HG02678 (cell line): ENCODE results near the gene TBC1D32.
A peak's percentile ranks its signal among the peaks of the same experiment; 100 is the strongest.
"Not testable (repeated sequence)": the region's sequence is repeated elsewhere in the genome, so short reads cannot be mapped to it uniquely, and the experiment has no call there.

Source experiments
- ATAC-seq: cut with Tn5 transposase; IDR thresholded peaks from one replicate; pipeline ENCODE4 v1.9.1; 2021; ENCODE audit warnings: mild to moderate bottlenecking, moderate library complexity; ENCODE audit not compliant: unreplicated experiment

Gene TBC1D32

DNA sequence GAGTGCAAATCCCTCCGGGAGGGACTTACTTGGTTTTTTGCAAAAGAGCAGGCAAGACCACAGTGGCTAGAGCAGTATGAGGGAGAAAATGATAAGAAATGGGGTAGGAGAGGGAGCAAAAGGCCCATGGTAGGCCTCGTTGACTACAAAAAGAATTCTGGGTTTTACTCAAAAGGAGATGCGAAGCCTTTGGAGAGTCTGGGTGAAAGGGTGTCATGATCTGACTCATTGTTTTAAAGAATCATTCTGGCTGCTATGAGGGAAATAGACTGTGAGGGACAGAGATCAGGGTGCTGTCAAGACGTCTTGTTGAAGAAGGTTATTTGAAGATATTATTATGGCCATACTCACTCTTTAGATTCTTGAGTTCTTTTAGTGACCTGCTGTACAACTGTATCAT is 13.0 kb downstream of the TBC1D32 start:
- ATAC-seq: no peak

DNA sequence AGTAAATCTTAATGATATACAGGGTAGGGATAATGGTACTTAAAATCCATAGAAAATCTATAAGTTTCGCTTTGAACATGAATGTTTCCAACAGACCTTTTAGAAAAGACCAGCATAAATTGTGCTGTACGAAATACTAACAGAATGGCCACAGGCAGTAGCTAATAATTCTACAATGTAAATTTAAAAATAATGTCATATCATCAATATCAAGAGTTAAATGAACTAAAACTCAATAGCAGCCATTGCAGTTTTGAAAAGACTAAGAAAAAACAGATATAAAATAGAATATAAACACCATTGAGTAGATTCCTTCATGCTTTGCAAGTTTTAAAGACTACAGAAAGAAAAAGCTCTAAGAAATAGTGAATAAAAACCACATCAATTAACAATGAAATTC is 14.7 kb downstream of the TBC1D32 start:
- no peak for ATAC-seq

GRCh38 chr6:121319112-121319553 is 15.1 kb downstream of the TBC1D32 start:
- peak; percentile 46 for ATAC-seq

GRCh38 chr6:121314381-121315112 is 19.7 kb downstream of the TBC1D32 start:
- no peak for ATAC-seq

DNA sequence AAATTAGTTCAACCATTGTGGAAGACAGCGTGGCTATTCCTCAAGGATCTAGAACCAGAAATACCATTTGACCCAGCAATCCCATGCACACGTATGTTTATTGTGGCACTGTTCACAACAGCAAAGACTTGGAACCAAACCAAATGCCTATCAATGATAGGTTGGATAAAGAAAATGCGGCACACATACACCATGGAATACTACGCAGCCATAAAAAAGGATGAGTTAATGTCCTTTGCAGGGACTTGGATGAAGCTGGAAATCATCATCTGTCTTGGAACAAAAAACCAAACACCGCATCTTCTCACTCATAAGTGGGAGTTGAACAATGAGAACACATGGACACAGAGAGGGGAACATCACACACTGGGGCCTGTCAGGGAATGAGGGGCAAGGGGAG is 22.5 kb downstream of the TBC1D32 start:
- ATAC-seq: not testable (repeated sequence)

GRCh38 chr6:121310495-121310894 is 23.8 kb downstream of the TBC1D32 start:
- no peak for ATAC-seq

DNA sequence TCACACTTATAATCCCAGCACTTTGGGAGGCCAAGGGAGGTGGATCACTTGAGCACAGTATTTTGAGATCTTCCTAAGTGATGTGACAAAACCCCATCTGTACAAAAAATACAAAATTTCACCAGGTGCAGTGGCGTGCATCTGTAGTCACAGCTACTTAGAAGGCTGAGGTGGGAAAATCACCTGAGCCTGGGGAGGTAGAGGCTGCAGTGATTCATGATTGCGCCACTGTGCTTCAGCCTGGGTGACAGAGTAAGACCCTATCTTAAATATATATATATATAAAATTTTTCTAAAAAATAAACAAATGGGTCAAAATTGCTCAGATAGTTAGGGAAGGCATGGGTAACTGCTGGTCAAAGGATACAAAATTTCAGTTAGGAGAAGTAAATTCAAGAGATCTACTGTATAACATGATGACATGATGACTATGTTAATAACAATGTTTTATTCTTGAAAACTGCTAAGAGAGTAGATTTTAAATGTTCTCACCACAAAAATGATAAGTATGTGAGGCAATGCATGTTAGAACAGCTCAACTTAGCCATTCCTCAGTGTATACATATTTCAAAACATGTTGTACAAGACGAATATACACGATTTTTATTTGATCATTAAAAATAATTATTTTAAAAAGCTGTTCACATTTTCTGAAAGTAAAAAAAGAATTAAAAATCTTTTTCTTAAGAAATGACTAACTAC is 24.4 kb downstream of the TBC1D32 start:
- no peak for ATAC-seq

DNA sequence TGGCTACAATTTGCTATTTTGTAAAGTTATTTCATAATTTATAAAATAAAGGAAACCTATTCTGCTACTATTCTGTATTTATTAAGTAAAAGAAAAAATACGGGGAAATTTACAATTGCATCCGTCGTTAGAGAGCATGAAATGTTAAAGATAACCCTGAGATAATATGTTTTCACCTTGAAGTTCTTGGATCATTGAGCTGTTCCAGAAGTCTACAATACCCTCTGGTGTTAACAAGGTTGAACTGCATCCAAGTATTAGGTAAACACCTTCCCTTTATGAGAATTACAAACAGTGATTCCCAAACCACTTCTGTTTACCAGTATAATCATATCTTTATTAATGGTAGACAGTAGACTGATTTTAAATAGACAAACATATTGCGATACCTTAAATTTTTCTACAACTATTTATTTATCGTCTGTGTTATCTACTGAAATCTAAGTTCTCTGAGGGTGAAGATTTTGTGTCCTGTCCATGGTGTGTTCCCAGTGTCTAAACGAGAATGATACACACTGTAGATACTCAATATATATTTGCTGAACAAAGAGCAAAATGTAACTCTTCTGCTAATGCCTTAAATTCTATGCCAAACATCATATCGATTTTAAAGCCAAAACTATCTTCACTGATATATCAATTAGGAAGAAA is 28.2 kb downstream of the TBC1D32 start:
- ATAC-seq: peak; percentile 84

DNA sequence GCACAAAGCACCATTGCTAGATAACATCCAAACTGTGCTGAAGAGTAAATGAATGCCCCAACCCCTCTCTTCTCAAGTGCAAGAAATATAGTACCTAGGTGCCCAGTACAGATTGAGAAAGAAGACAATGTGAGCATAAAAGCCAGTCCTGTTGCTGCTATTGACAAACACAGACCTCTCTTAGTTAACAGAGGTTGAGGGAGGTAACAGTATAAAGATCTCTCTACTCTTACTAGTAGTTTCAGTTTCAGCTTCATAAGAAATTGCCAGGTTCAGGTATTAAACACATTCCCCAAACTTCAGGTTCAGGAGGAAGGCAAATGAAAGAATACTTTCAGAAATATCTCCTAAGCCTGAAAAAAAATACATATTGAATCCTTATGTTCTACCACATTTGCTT is 31.4 kb downstream of the TBC1D32 start:
- peak; percentile 54 for ATAC-seq

DNA sequence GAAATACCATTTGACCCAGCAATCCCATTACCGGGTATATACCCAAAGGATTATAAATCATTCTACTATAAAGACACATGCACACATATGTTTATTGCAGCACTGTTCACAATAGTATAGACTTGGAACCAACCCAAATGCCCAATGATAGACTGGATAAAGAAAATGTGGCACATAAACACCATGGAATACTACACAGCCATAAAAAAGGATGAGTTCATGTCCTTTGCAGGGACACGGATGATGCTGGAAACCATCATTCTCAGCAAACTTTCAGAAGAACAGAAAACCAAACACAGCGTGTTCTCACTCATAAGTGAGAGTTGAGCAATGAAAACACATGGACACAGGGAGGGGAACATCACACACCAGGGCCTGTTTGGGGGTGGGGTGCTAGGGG is 33.1 kb downstream of the TBC1D32 start:
- not testable (repeated sequence) for ATAC-seq

- no peak for ATAC-seq
Observed at GRCh38 chr6:121297694-121298093, 36.6 kb downstream of the TBC1D32 start.

GRCh38 chr6:121285041-121285440 is 49.2 kb downstream of the TBC1D32 start:
- no peak for ATAC-seq

GRCh38 chr6:121274666-121275295 is 59.5 kb downstream of the TBC1D32 start:
- ATAC-seq: no peak

DNA sequence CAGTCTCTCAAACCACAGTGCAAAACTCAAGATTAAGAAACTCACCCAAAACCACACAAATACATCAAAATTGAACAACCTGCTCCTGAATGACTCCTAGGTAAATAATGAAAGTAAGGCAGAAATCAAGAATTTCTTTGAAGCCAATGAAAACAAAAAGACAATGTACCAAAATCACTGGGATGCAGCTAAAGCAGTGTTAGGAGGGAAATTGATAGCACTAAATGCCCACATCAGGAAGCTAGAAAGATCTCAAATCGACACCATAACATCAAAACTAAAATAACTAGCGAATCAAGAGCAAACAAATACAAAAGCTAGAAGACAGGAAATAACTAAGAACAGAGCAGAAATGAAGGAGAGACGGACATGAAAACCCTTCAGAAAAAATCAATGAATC is 70.5 kb downstream of the TBC1D32 start:
- no peak for ATAC-seq

DNA sequence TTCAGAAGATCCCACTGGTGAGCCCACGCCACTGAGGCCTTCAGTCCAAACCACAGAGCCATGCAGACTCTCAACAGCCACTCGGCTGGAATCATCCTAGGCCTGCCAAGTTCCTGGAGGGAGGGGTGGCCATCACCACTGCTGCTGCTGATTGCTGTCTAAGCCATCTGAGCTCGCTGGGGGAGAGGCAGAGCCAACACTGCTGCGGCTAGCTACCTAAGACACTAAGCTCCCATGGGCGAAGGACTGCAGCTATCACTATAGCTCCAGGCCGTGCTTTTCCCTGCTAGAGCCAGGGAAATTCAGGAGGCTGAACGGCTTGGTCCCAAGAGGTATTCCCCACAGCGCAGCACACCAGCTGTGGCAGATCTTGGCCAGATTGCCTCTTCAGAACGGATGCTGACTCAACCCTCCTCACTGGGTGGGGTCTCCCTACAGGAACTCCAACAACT is 73.6 kb downstream of the TBC1D32 start:
- no peak for ATAC-seq

DNA sequence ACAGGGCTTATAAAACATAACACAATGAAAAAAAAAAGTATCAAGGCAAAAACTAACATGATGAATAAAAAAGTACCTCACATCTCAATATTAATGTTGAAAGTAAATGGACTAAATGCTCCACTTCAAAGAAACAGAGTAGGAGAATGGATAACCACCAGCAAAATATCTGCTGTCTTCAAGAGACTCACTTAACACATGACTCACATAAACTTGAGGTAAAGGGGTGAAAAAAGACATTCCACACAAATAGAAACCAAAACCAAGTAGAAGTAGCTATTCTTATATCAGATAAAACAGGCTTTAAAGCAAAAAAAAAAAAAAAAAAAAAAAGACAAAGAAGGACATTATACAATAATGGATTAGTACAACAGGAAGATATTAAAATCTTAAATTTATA is 86.9 kb downstream of the TBC1D32 start:
- no peak for ATAC-seq

- ATAC-seq: no peak
Observed at GRCh38 chr6:121242386-121242785, 91.9 kb downstream of the TBC1D32 start.

- ATAC-seq: no peak
Observed at GRCh38 chr6:121237859-121238258, 96.4 kb downstream of the TBC1D32 start.

DNA sequence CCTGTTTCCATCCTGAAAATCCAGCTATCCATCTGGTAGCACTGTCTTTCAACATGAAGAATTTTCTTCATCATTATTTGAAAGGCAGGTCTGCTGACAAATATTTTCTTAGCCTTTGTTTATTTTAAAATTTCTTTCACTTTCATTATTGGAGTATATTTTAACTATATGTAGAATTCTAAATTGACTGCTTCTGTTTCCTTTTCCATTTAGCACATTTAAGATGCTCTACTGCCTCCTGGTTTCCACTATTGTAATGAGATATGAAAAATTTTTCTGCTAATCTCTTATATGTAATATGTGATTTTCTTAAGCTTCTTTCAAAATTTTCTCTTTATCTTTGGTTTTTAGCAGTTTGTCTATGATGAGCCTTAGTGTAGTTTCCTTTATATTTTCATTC is 97.3 kb downstream of the TBC1D32 start:
- peak; percentile 49 for ATAC-seq

DNA sequence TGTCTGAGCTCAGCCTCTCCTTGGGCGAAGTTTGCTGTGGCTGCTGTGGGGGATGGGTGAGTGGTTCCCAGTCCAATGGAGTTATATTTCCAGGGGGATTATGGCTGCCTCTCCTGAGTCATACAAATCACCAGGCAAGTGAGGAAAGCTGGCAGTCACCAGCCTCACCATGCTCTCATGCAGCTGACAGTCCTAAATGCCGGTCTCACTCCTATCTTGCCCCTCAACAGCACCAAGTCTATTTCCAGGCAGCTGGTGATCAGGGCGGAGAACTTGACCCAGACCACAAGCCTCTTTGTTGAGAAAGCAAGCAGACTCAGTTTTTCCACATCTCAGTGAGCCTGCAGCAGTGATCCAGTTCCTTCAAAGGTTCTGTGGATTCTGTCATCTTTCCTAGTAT is 98.9 kb downstream of the TBC1D32 start:
- no peak for ATAC-seq

GRCh38 chr6:121223930-121224329 is 110.3 kb downstream of the TBC1D32 start:
- ATAC-seq: no peak
